A549 (cell line): ENCODE measurements around the gene THBS1. TPM values are rescaled to one million over a fixed set of nuclear protein-coding genes. Genes with fewer than 3 reads are reported as not detected.

Source experiments
- ATAC-seq, 2 experiments: fragments of 200-7000 bp in 1 of 2; fragments of >200 bp in 1 of 2; cut with Nextera tagmentation in 1 of 2; cut with Tn5 transposase in 1 of 2; 3 replicates each; pipeline versions ENCODE4 v1.8.0 to v1.9.1; 2018 to 2020; ENCODE audit warnings: mild to moderate bottlenecking in 1 of 2, moderate library complexity in 1 of 2
- CTCF ChIA-PET: fragments of 300-600 bp; sonication (Branson Sonifier 250); formaldehyde crosslinking; extraction: SDS; loops from one replicate; lab custom pipeline; 2021; ENCODE audit warnings: antibody characterized with exemption, inconsistent platforms; lab: Yijun Ruan, JAX
- POLR2A ChIA-PET: fragments of 350-600 bp; formaldehyde crosslinking; extraction: SDS; loops from one replicate; lab custom pipeline; 2021; ENCODE audit warnings: antibody characterized with exemption, inconsistent platforms; lab: Yijun Ruan, JAX
- DNase-seq, 2 experiments: peaks; one replicate each; pipeline versions ENCODE4 v3.0.0 to v3.0.0-alpha.2; 2011 to 2016; ENCODE audit warnings: low read depth in 1 of 2, low spot score in 1 of 2
- FAIRE-seq: peaks from 2 replicates; lab custom pipeline; 2011; peaks lifted over from hg19 to GRCh38; lab: Jason Lieb, UNC
- H3K27ac ChIP-seq, 2 experiments: fragments of >200 bp; sonication (Bioruptor Twin); formaldehyde crosslinking; 3 replicates each; pipeline ENCODE4 v1.5.1; 2016 to 2017
- H3K4me1 ChIP-seq: fragments of >200 bp; sonication (Bioruptor Twin); formaldehyde crosslinking; 3 replicates; pipeline ENCODE4 v1.6.1; 2016
- H3K4me2 ChIP-seq: fragments of >200 bp; sonication (Bioruptor Twin); formaldehyde crosslinking; 3 replicates; pipeline ENCODE4 v1.6.1; 2016
- H3K4me3 ChIP-seq: fragments of >200 bp; sonication (Bioruptor Twin); formaldehyde crosslinking; 3 replicates; pipeline ENCODE4 v1.5.1; 2016
- H3K9me3 ChIP-seq: fragments of >200 bp; sonication (Bioruptor Twin); formaldehyde crosslinking; 3 replicates; pipeline ENCODE4 v1.6.1; 2016
- ATOH8 ChIP-seq: fragments of 250-450 bp; sonication (Bioruptor Pico); IDR thresholded peaks from 2 replicates; pipeline ENCODE4 v1.5.0; 2020; ENCODE audit warnings: low read depth, mild to moderate bottlenecking, moderate library complexity
- BHLHE40 ChIP-seq: IDR thresholded peaks from 2 replicates; pipeline ENCODE4 v1.6.1; 2012; ENCODE audit warnings: low read depth, low read length, inconsistent platforms
- CBX2 ChIP-seq: fragments of 200-600 bp; sonication (generic); IDR thresholded peaks from 2 replicates; pipeline ENCODE4 v1.6.1; 2016; ENCODE audit warnings: low read depth, mild to moderate bottlenecking, borderline replicate concordance
- CBX8 ChIP-seq: fragments of 200-600 bp; sonication (generic); IDR thresholded peaks from 2 replicates; pipeline ENCODE4 v1.6.1; 2016
- CEBPB ChIP-seq, 2 experiments: fragments of >200 bp in 1 of 2; sonication (Bioruptor Twin) in 1 of 2; formaldehyde crosslinking in 1 of 2; IDR thresholded peaks; 2 replicates each; pipeline ENCODE4 v1.6.1; 2012 to 2016
- CHD4 ChIP-seq: fragments of 200-600 bp; sonication (generic); IDR thresholded peaks from 2 replicates; pipeline ENCODE4 v1.6.1; 2016; ENCODE audit warnings: antibody characterized with exemption, mild to moderate bottlenecking, borderline replicate concordance
- CTCF ChIP-seq: fragments of >200 bp; sonication (Bioruptor Twin); formaldehyde crosslinking; IDR thresholded peaks from 3 replicates; pipeline ENCODE4 v1.5.1; 2016
- EHMT2 ChIP-seq: fragments of 200-600 bp; sonication (generic); IDR thresholded peaks from 2 replicates; pipeline ENCODE4 v1.6.1; 2016; ENCODE audit warnings: antibody characterized with exemption, low read depth, mild to moderate bottlenecking, moderate library complexity
- EP300 ChIP-seq, 2 experiments: fragments of >200 bp; sonication (Bioruptor Twin); formaldehyde crosslinking; IDR thresholded peaks; 2 replicates in 1 of 2; 3 replicates in 1 of 2; pipeline ENCODE4 v1.6.1; 2016 to 2017
- FOXS1 ChIP-seq: fragments of 250-450 bp; sonication (Bioruptor Pico); IDR thresholded peaks from 2 replicates; pipeline ENCODE4 v1.5.0; 2020; ENCODE audit warnings: mild to moderate bottlenecking, moderate library complexity
- GATA3 ChIP-seq: IDR thresholded peaks from 2 replicates; pipeline ENCODE4 v1.6.1; 2012; ENCODE audit warnings: borderline replicate concordance
- HDAC2 ChIP-seq: fragments of 200-600 bp; sonication (generic); IDR thresholded peaks from 2 replicates; pipeline ENCODE4 v1.6.1; 2016
- HEYL ChIP-seq: fragments of 250-450 bp; sonication (Bioruptor Pico); IDR thresholded peaks from 2 replicates; pipeline ENCODE4 v1.8.0; 2021; ENCODE audit warnings: mild to moderate bottlenecking, moderate library complexity
- JUNB ChIP-seq: fragments of >200 bp; sonication (Bioruptor Twin); formaldehyde crosslinking; IDR thresholded peaks from 2 replicates; pipeline ENCODE4 v1.6.1; 2016
- KDM5A ChIP-seq: fragments of 200-600 bp; sonication (generic); IDR thresholded peaks from 2 replicates; pipeline ENCODE4 v1.6.1; 2016; ENCODE audit warnings: antibody characterized with exemption, mild to moderate bottlenecking
- MYC ChIP-seq: IDR thresholded peaks from 2 replicates; pipeline ENCODE4 v1.6.1; 2012; ENCODE audit warnings: mild to moderate bottlenecking, inconsistent platforms, low read length, improper control_type of control experiment, borderline replicate concordance
- NFE2L2 ChIP-seq: fragments of 150-350 bp; conservative IDR thresholded peaks from 2 replicates; pipeline ENCODE4 v1.6.1; 2014; ENCODE audit warnings: low read length
- NPAS2 ChIP-seq: fragments of 250-450 bp; sonication (Bioruptor Pico); IDR thresholded peaks from 2 replicates; pipeline ENCODE4 v1.8.0; 2022; ENCODE audit warnings: mild to moderate bottlenecking, moderate library complexity, borderline replicate concordance
- RCOR1 ChIP-seq: fragments of 150-350 bp; IDR thresholded peaks from 2 replicates; pipeline ENCODE4 v1.6.1; 2014; ENCODE audit warnings: antibody characterized with exemption, low read length, low read depth
- SREBF2 ChIP-seq: fragments of 450-650 bp; IDR thresholded peaks from 2 replicates; pipeline ENCODE4 v1.6.1; 2014; ENCODE audit warnings: mild to moderate bottlenecking, moderate library complexity
- TFCP2L1 ChIP-seq: fragments of 250-450 bp; sonication (Bioruptor Pico); IDR thresholded peaks from 2 replicates; pipeline ENCODE4 v1.5.0; 2021; ENCODE audit warnings: mild to moderate bottlenecking
- TP53 ChIP-seq: fragments of 250-450 bp; sonication (Bioruptor Pico); IDR thresholded peaks from 2 replicates; pipeline ENCODE4 v1.5.0; 2021; ENCODE audit warnings: mild to moderate bottlenecking, moderate library complexity
- USF2 ChIP-seq: fragments of 450-650 bp; IDR thresholded peaks from 2 replicates; pipeline ENCODE4 v1.6.1; 2014; ENCODE audit warnings: antibody characterized with exemption
- ZFP36 ChIP-seq: fragments of 450-650 bp; IDR thresholded peaks from 2 replicates; pipeline ENCODE4 v1.6.1; 2014; ENCODE audit warnings: borderline replicate concordance; ENCODE audit not compliant: partially characterized antibody
- WGBS: methylation state at CpG from one replicate; pipeline ENCODE4 v1.1.6; 2017; ENCODE audit errors: missing lambda C conversion rate; 5-methylcytosine and 5-hydroxymethylcytosine counted together
- polyA plus RNA-seq, 4 experiments: library from polyadenylated mRNA; depleted of rRNA in 3 of 4; stranded (reverse); fragments of >200 nt; fragmentation: RNase III in 1 of 4; extraction: RNeasy Plus Mini Kit Qiagen cat#74134 plus additional on column Dnase treatment in 1 of 4; gene quantifications; 2 replicates in 3 of 4; 3 replicates in 1 of 4; pipeline ENCODE4 v1.2.3, GENCODE V29; 2011 to 2017
- TF ChIP-seq, protein P1 (sequence below): IDR thresholded peaks from 2 replicates; pipeline ENCODE4 v1.6.1; 2012

Gene THBS1
- polyA plus RNA-seq, 2 of the 4 experiments (the other 2 are of a cell fraction), result 46.8 to 54.9 TPM

GRCh38 chr15:39618063-39618823 lies 37.4 kb downstream of the THBS1 start:
- TF ChIP-seq CEBPB (IDR thresholded peaks at IDR 0.05) (no peak), EP300 (IDR thresholded peaks at IDR 0.05) (no peak), TFCP2L1 (CRISPR knock-in tag) (no peak), USF2 (no peak), CHD4 (no peak), HEYL (CRISPR knock-in tag) (no peak), RCOR1 (no peak), ATOH8 (CRISPR knock-in tag) (no peak), CTCF (no peak), EHMT2 (no peak), JUNB (no peak), GATA3 (no peak), BHLHE40 (no peak), SREBF2 (no peak), FOXS1 (CRISPR knock-in tag) (no peak), MYC (no peak), KDM5A (no peak), NFE2L2 (no peak)
- TF ChIP-seq, protein P1, sequence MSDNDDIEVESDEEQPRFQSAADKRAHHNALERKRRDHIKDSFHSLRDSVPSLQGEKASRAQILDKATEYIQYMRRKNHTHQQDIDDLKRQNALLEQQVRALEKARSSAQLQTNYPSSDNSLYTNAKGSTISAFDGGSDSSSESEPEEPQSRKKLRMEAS, result no peak
- TF ChIP-seq, all 56 proteins: peak for 0
- DNase-seq, result no peak
- FAIRE-seq, result no peak
- Histone ChIP-seq H3K27ac (peak overlapping the region; percentile 32 to 51; a peak in 3 of 6 replicates), H3K4me3 (no peak overlapping the region), H3K4me1 (peaks cover 29% of the 10 kb centered on the region), H3K9me3 (peaks cover 4% of the 10 kb centered on the region; the same call in 1 of the 3 replicates), H3K4me2 (peak overlapping the region; percentile 33; the same call in 2 of the 3 replicates)
- POLR2A ChIA-PET, result no interaction called here
- 40% methylated on average over 3 of the region's 3 CpGs for WGBS
- no peak for ATAC-seq
- CTCF ChIA-PET, result interaction anchor here (0.9 to 1.1 kb wide), 2 partner anchors 11 to 67 kb away, joined by 3 read pairs; no protein-coding TSS in a partner anchor

DNA sequence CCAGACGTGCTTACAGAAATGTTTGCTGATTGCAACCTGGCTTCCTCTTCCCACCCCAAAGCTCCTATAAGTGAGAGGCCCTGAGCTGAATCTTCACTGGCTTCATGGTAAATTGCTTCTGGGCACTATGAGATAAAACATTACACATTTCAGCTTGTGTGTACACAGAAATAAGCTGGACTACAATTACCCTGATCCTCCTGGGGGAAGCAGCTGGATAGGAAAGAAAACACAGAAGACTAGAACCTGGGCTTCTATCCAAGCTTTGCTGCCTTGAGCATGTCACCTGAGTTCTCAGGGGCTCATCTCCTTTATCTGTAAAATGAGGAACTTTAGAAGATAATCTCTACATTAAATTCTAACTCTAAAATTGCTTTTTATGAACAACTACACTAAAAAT lies 40.3 kb downstream of the THBS1 start:
- H3K4me3 ChIP-seq, result no peak overlapping the region
- H3K9me3 ChIP-seq, result no peaks in the 10 kb centered on the region
- WGBS, result 64% methylated on average over 1 of the region's 1 CpG
- no peak overlapping the region for H3K27ac ChIP-seq
- TF ChIP-seq GATA3 (no peak), ZFP36 (no peak), TFCP2L1 (CRISPR knock-in tag) (no peak), KDM5A (no peak), NFE2L2 (no peak), CBX8 (no peak), TP53 (CRISPR knock-in tag) (no peak), NPAS2 (CRISPR knock-in tag) (no peak), JUNB (no peak), CBX2 (no peak), HDAC2 (no peak)
- no peak overlapping the region for H3K4me2 ChIP-seq
- no peak for DNase-seq
- FAIRE-seq, result no peak
- H3K4me1 ChIP-seq, result peaks cover 36% of the 10 kb centered on the region
- ChIA-PET CTCF (no interaction called here), POLR2A (no interaction called here)
- no peak for ATAC-seq
